Mesenchymal stem cell (in vitro differentiated cells and primary cell): ENCODE data around the gene UVSSA.
"Not testable (repeated sequence)": the region's sequence is repeated elsewhere in the genome, so short reads cannot be mapped to it uniquely, and the experiment has no call there.

Experiments
- DNase-seq: peaks from one replicate; pipeline ENCODE4 v3.0.0-alpha.2; 2013
- H2AFZ ChIP-seq: one replicate; pipeline ENCODE4 v1.6.1; 2013; ENCODE audit warnings: low read depth, mild to moderate bottlenecking, control low read depth, inconsistent platforms, low read length, moderate library complexity
- H2AK5ac ChIP-seq: 2 replicates; pipeline ENCODE4 v1.6.1; 2013; ENCODE audit warnings: low read length, moderate library complexity, mild to moderate bottlenecking, inconsistent platforms; ENCODE audit not compliant: severe bottlenecking
- H2BK120ac ChIP-seq: one replicate; pipeline ENCODE4 v1.6.1; 2013; ENCODE audit warnings: low read depth, mild to moderate bottlenecking, inconsistent platforms, low read length, moderate library complexity
- H2BK12ac ChIP-seq, 2 experiments: one replicate each; pipeline ENCODE4 v1.6.1; 2013; ENCODE audit warnings: inconsistent platforms in 2 of 2, low read length in 2 of 2, mild to moderate bottlenecking in 2 of 2, moderate library complexity in 2 of 2, control low read depth in 1 of 2
- H2BK15ac ChIP-seq: one replicate; pipeline ENCODE4 v1.6.1; 2013; ENCODE audit warnings: mild to moderate bottlenecking, low read depth, inconsistent platforms; ENCODE audit not compliant: poor library complexity, severe bottlenecking
- H2BK5ac ChIP-seq: 2 replicates; pipeline ENCODE4 v1.6.1; 2013; ENCODE audit warnings: low read depth, mild to moderate bottlenecking, low read length, control low read depth, inconsistent platforms; ENCODE audit not compliant: poor library complexity, severe bottlenecking
- H3K14ac ChIP-seq, 2 experiments: one replicate each; pipeline ENCODE4 v1.6.1; 2013; ENCODE audit warnings: inconsistent platforms in 2 of 2, low read length in 2 of 2, control low read depth in 1 of 2, mild to moderate bottlenecking in 1 of 2, moderate library complexity in 1 of 2
- H3K18ac ChIP-seq, 2 experiments: one replicate each; pipeline ENCODE4 v1.6.1; 2013; ENCODE audit warnings: inconsistent platforms in 2 of 2, low read length in 2 of 2, control low read depth in 1 of 2, low read depth in 1 of 2, mild to moderate bottlenecking in 1 of 2
- H3K23ac ChIP-seq, 2 experiments: one replicate each; pipeline ENCODE4 v1.6.1; 2013; ENCODE audit warnings: inconsistent platforms in 2 of 2, low read length in 2 of 2, mild to moderate bottlenecking in 2 of 2, moderate library complexity in 2 of 2, control low read depth in 1 of 2
- H3K27ac ChIP-seq: 2 replicates; pipeline ENCODE4 v1.5.1; 2013; ENCODE audit warnings: mild to moderate bottlenecking, moderate library complexity, low read length, control low read depth, inconsistent platforms; ENCODE audit not compliant: poor library complexity, severe bottlenecking
- H3K27me3 ChIP-seq, 2 experiments: 2 replicates each; pipeline versions ENCODE4 v1.6.1 to v1.7.0; 2013; ENCODE audit warnings: low read length in 2 of 2, mild to moderate bottlenecking in 2 of 2, moderate library complexity in 2 of 2, control low read depth in 1 of 2, inconsistent platforms in 1 of 2; ENCODE audit not compliant: control insufficient read depth in 1 of 2, insufficient read depth in 1 of 2
- H3K36me3 ChIP-seq, 2 experiments: 2 replicates each; pipeline versions ENCODE4 v1.6.1 to v1.7.0; 2013; ENCODE audit warnings: low read length in 2 of 2, control low read depth in 1 of 2, inconsistent platforms in 1 of 2, low read depth in 1 of 2, mild to moderate bottlenecking in 1 of 2; ENCODE audit not compliant: insufficient read depth in 2 of 2, control insufficient read depth in 1 of 2
- H3K4ac ChIP-seq, 2 experiments: one replicate each; pipeline ENCODE4 v1.6.1; 2013; ENCODE audit warnings: inconsistent platforms in 2 of 2, low read length in 2 of 2, mild to moderate bottlenecking in 2 of 2, moderate library complexity in 2 of 2, control low read depth in 1 of 2, low read depth in 1 of 2
- H3K4me1 ChIP-seq: 2 replicates; pipeline ENCODE4 v1.6.1; 2013; ENCODE audit warnings: low read depth, low read length, control low read depth; ENCODE audit not compliant: control insufficient read depth, insufficient read depth
- H3K4me2 ChIP-seq: 2 replicates; pipeline ENCODE4 v1.6.1; 2013; ENCODE audit warnings: low read length, mild to moderate bottlenecking, inconsistent platforms; ENCODE audit not compliant: poor library complexity, severe bottlenecking
- H3K4me3 ChIP-seq, 2 experiments: 2 replicates each; pipeline versions ENCODE4 v1.5.1 to v1.7.0; 2013; ENCODE audit warnings: low read length in 2 of 2, mild to moderate bottlenecking in 2 of 2, control low read depth in 1 of 2, low read depth in 1 of 2; ENCODE audit not compliant: insufficient read depth in 1 of 2
- H3K79me1 ChIP-seq: replicated peaks from 2 replicates; pipeline ENCODE4 v1.6.1; 2013; ENCODE audit warnings: mild to moderate bottlenecking, control low read depth, low read length, inconsistent platforms; ENCODE audit not compliant: poor library complexity, severe bottlenecking
- H3K9ac ChIP-seq: 2 replicates; pipeline ENCODE4 v1.7.0; 2013; ENCODE audit warnings: mild to moderate bottlenecking, low read length, moderate library complexity
- H3K9me3 ChIP-seq: 2 replicates; pipeline ENCODE4 v1.7.0; 2013; ENCODE audit warnings: mild to moderate bottlenecking, low read length; ENCODE audit not compliant: control insufficient read depth
- H4K8ac ChIP-seq: one replicate; pipeline ENCODE4 v1.6.1; 2013; ENCODE audit warnings: inconsistent platforms, mild to moderate bottlenecking, low read length, moderate library complexity
- H4K91ac ChIP-seq: one replicate; pipeline ENCODE4 v1.6.1; 2013; ENCODE audit warnings: mild to moderate bottlenecking, low read length, inconsistent platforms
- WGBS: methylation state at CpG from one replicate; pipeline ENCODE4 v1.1.7; 2013; ENCODE audit warnings: mixed read lengths; 5-methylcytosine and 5-hydroxymethylcytosine counted together

UVSSA gene

DNA sequence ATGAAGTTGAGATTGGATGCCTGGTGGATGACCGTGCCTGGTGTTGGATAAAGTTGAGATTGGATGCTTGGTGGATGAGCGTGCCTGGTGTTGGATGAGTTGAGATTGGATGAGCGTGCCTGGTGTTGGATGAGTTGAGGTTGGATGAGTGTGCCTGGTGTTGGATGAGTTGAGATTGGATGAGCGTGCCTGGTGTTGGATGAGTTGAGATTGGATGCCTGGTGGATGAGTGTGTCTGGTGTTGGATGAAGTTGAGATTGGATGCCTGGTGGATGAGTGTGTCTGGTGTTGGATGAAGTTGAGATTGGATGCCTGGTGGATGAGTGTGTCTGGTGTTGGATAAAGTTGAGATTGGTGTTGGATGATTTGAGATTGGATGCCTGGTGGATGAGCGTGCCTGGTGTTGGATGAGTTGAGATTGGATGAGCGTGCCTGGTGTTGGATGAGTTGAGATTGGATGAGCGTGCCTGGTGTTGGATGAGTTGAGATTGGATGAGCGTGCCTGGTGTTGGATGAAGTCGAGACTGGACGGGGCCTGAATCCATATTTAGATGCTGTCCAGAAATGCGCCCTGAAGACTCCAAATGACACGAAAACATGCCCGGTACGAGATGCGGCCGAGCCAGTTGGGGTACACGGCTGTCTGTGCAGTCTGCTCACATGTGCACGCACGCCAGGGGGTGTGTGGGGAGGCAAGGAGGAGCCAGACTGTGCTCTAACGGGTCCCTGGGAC lies 22.4 kb upstream of the UVSSA start:
- H3K79me1 ChIP-seq: peaks cover 52% of the 10 kb centered on the region
- peak overlapping the region in 1 of 2 experiments; percentile 33 for H3K4me3 ChIP-seq
- H3K27me3 ChIP-seq, H3K4me2 ChIP-seq, H2AFZ ChIP-seq, H2BK15ac ChIP-seq, H3K4ac ChIP-seq, H3K23ac ChIP-seq, H4K91ac ChIP-seq, H2BK12ac ChIP-seq, H2AK5ac ChIP-seq, H2BK5ac ChIP-seq, H3K18ac ChIP-seq, H2BK120ac ChIP-seq, H4K8ac ChIP-seq, H3K14ac ChIP-seq: not testable (repeated sequence)
- peak; percentile 29 for DNase-seq
- peaks cover 18% of the 10 kb centered on the region for H3K9me3 ChIP-seq
- peak overlapping the region; percentile 48 for H3K9ac ChIP-seq
- H3K4me1 ChIP-seq: peaks cover 25% of the 10 kb centered on the region
- H3K36me3 ChIP-seq: peaks cover 72 to 81% of the 10 kb centered on the region in 2 experiments
- H3K27ac ChIP-seq: peak overlapping the region; percentile 0
- WGBS: 91% methylated on average over 20 of the region's 20 CpGs

DNA sequence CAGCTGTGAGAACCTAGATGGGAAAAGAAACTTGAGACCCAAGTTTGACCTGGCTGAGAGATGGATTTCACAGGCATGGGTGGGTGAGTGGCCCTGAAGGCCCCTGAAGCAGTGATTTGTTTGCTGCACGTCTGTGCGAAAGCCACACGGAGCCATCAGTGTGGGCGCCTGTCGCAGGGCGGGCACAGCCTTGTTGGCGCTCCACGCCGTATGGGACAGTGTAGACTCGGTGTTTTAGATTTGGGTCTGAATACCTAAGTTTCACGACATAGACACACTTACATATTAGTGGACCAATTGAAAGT lies 21.9 kb upstream of the UVSSA start:
- H3K27me3 ChIP-seq: no peaks in the 10 kb centered on the region
- no peak overlapping the region for H2AK5ac ChIP-seq
- H3K4me3 ChIP-seq: peak overlapping the region in 1 of 2 experiments; percentile 33
- peak overlapping the region; percentile 12 for H3K9ac ChIP-seq
- no peak overlapping the region for H4K8ac ChIP-seq
- no peak overlapping the region for H3K4ac ChIP-seq
- no peak overlapping the region for H3K18ac ChIP-seq
- no peak overlapping the region for H3K4me2 ChIP-seq
- no peak overlapping the region for H2BK15ac ChIP-seq
- 98% methylated on average over 6 of the region's 11 CpGs for WGBS
- H3K23ac ChIP-seq: no peak overlapping the region
- no peak overlapping the region for H2BK120ac ChIP-seq
- H2BK12ac ChIP-seq: no peak overlapping the region
- H4K91ac ChIP-seq: no peak overlapping the region
- peaks cover 18% of the 10 kb centered on the region for H3K9me3 ChIP-seq
- peaks cover 30% of the 10 kb centered on the region for H3K4me1 ChIP-seq
- peaks cover 52% of the 10 kb centered on the region for H3K79me1 ChIP-seq
- H3K36me3 ChIP-seq: peaks cover 75 to 81% of the 10 kb centered on the region in 2 experiments
- DNase-seq: no peak
- no peak overlapping the region for H3K14ac ChIP-seq
- H2AFZ ChIP-seq: no peak overlapping the region
- H3K27ac ChIP-seq: no peak overlapping the region
- H2BK5ac ChIP-seq: no peak overlapping the region

DNA sequence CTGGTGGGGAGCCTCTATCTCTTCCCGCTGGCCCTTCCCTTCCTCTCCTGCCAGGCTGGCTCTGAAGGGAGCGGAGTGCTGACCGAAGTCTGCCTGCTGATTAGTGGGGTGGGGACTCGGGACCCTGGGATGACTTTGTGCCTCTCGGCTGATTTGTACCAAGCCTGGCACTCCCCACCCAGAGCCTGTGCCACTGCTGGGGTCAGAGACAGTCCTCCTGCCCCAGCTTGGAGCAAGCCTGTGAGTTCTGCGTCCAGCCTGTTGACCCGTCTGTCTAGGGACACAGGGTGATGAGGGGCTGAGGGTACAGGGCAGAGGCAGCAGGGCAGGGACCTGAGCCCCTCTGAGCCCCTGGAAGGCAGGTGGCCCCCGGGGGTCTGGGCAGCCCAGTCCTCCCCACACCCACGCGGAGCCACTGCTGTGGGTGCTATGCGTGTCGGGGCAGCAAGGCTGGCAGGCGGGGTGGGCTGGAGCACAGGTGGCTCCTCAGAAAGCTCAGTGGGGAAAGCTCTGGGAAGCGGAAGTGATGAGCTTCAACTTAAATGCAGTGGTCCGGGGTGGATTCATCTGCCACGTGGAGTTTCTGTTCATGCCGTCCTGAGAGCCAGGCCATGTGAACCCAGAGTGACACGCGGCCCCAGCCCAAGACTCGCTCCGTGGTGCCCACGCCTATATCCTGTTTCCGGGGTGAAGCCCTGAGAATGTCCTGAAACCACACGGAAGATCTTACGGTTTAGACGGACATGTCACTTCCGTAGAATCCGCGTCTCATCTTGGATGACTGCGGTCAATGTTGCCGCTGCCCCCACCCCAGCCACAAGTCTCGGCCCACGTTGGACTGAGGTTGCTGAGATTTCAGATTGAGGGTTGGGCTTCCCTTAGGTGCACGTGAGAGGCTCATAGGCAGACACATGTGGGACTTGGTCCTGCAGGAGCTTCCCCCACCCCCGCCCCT lies 21.1 kb upstream of the UVSSA start:
- Histone ChIP-seq H3K79me1 (peaks cover 55% of the 10 kb centered on the region), H4K8ac (no peak overlapping the region), H2BK15ac (no peak overlapping the region), H3K4me3 (no peak overlapping the region), H3K27ac (no peak overlapping the region), H3K18ac (no peak overlapping the region), H3K23ac (no peak overlapping the region), H2BK5ac (no peak overlapping the region), H2AFZ (no peak overlapping the region), H2AK5ac (no peak overlapping the region), H3K4me1 (peaks cover 37% of the 10 kb centered on the region), H2BK120ac (no peak overlapping the region), H3K9ac (no peak overlapping the region), H2BK12ac (no peak overlapping the region), H3K36me3 (peaks cover 80 to 81% of the 10 kb centered on the region in 2 experiments), H3K9me3 (peaks cover 18% of the 10 kb centered on the region), H4K91ac (no peak overlapping the region), H3K14ac (no peak overlapping the region), H3K27me3 (no peaks in the 10 kb centered on the region), H3K4ac (no peak overlapping the region), H3K4me2 (no peak overlapping the region)
- no peak for DNase-seq
- WGBS: 96% methylated on average over 34 of the region's 35 CpGs
